ENCODE data around the gene APIP.

DNA sequence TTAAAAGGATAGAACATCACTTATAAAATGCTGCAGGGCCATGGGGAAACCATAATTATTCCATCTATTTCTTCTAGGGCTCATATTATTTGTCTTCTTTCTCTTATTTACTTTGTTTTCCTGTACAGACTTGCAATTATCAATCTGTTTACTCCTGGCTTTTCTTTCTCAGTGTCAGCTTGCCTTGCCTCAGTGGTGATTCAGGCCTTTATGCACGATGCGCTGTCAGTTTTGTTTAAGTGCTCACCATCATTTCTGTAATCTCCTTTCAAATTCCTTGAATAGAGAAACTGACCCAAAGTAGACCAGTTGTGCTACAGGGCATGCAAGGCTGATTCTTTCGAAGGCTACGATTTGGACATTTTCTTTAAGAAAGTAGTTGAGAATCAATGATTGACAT lies 5.0 kb upstream of the APIP start:
- TF ChIP-seq POLR2AphosphoS5 (IDR thresholded peaks at IDR 0.05) (no peak), CTCF (IDR thresholded peaks at IDR 0.05) (no peak), EP300 (IDR thresholded peaks at IDR 0.05) (no peak), POLR2A (IDR thresholded peaks at IDR 0.05) (no peak)
